Transverse colon (tissue), 4 donors: ENCODE measurements around the gene PLEKHG4. TPM values are rescaled to one million over a fixed set of nuclear protein-coding genes. Genes with fewer than 3 reads are reported as not detected.

Experiments used
- DNase-seq: peaks from one replicate; pipeline ENCODE4 v3.0.0-alpha.2; 2019
- H3K27ac ChIP-seq, 4 donors: fragments of 200-600 bp; sonication (generic); 2 replicates each; pipeline ENCODE4 v1.5.1; 2016 to 2018; ENCODE audit warnings: inconsistent platforms in 4 of 4
- H3K27me3 ChIP-seq: fragments of 200-600 bp; sonication (generic); 2 replicates; pipeline ENCODE4 v1.5.1; 2017; ENCODE audit warnings: inconsistent platforms
- H3K36me3 ChIP-seq, 4 donors: fragments of 200-600 bp; sonication (generic); 2 replicates each; pipeline ENCODE4 v1.5.1; 2017 to 2019; ENCODE audit warnings: inconsistent platforms in 4 of 4
- H3K4me1 ChIP-seq, 4 donors: fragments of 200-600 bp; sonication (generic); 2 replicates each; pipeline ENCODE4 v1.5.1; 2017 to 2020; ENCODE audit warnings: inconsistent platforms in 4 of 4
- H3K4me3 ChIP-seq, 4 donors: fragments of 200-600 bp; sonication (generic); 1 replicate in 1 of 4; 2 replicates in 3 of 4; pipeline versions ENCODE4 v1.5.1 to v1.6.1; 2017 to 2019; ENCODE audit warnings: inconsistent platforms in 4 of 4
- H3K9me3 ChIP-seq, 2 donors: fragments of 200-600 bp; sonication (generic); 2 replicates each; pipeline ENCODE4 v1.5.1; 2017 to 2019; ENCODE audit warnings: inconsistent platforms in 2 of 2
- EP300 ChIP-seq: sonication (generic); formaldehyde crosslinking; IDR thresholded peaks from one replicate; pipeline ENCODE4 v1.6.1; 2017; ENCODE audit warnings: antibody characterized with exemption, low read depth
- POLR2A ChIP-seq: fragments of 450-650 bp; IDR thresholded peaks from one replicate; pipeline ENCODE4 v1.6.1; 2016; ENCODE audit warnings: antibody characterized with exemption, mild to moderate bottlenecking, moderate library complexity
- POLR2AphosphoS5 ChIP-seq, 3 donors: sonication (generic); formaldehyde crosslinking; IDR thresholded peaks; one replicate each; pipeline ENCODE4 v1.6.1; 2016; ENCODE audit warnings: antibody characterized with exemption in 3 of 3
- WGBS, 2 donors: methylation state at CpG; one replicate each; pipeline ENCODE4 v1.1.5; 2018; ENCODE audit warnings: low coverage in 1 of 2; 5-methylcytosine and 5-hydroxymethylcytosine counted together
- in situ Hi-C, 4 donors: fragments of 200-750 bp; cut with MboI; loops; one replicate each; pipeline versions ENCODE4 v1.15.0 to v1.15.1; 2017; ENCODE audit warnings: low sequenced_read_pairs in 3 of 4, low pct_ligation_motif_present in 1 of 4, low pct_unique_long_range_greater_than_20kb in 1 of 4
- intact Hi-C: fragments of 100-400 bp; cut with DNase I; formaldehyde crosslinking; loops from one replicate; pipeline ENCODE4 v1.15.1; 2023; ENCODE audit warnings: low total_unique reads
- total RNA-seq, 4 donors: library from RNA; depleted of rRNA; stranded (reverse); fragments of >200 nt; gene quantifications; one replicate each; pipeline ENCODE4 v1.1.0, GENCODE V29; 2016
- TF ChIP-seq, protein P1 (sequence below), 5 experiments: fragments of 200-600 bp in 3 of 5; fragments of 450-650 bp in 2 of 5; sonication (generic) in 3 of 5; IDR thresholded peaks; 1 replicate in 2 of 5; 2 replicates in 3 of 5; pipeline ENCODE4 v1.5.1; 2016 to 2017; ENCODE audit warnings: antibody characterized with exemption in 5 of 5, inconsistent platforms in 3 of 5, mild to moderate bottlenecking in 2 of 5, moderate library complexity in 1 of 5

The PLEKHG4 gene
- total RNA-seq, 4 donors from 2014 or later = 0.80 to 12.2 (median 8.7) TPM

DNA sequence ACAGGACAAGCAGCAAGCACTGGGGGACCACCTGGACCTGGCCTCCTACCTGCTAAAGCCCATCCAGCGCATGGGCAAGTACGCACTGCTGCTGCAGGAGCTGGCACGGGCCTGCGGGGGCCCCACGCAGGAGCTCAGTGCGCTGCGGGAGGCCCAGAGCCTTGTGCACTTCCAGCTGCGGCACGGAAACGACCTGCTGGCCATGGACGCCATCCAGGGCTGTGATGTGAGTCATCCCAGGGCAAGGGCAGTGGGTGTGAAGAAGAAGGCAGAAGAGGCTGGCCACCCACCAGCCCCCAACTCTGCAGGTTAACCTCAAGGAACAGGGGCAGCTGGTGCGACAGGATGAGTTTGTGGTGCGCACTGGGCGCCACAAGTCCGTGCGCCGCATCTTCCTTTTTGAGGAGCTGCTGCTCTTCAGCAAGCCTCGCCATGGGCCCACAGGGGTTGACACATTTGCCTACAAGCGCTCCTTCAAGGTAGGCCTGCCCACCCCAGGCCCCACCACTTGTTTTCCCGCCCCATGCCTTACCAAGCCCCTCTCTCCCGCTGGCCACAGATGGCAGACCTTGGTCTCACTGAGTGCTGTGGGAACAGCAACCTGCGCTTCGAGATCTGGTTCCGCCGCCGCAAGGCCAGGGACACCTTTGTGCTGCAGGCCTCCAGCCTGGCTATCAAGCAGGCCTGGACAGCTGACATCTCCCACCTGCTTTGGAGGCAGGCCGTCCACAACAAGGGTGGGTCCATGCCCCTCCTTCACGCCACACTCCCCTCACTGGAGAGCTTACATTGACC is 7.3 kb downstream of the PLEKHG4 start:
- no peak for TF ChIP-seq EP300
- TF ChIP-seq POLR2A = no peak
- no peak for DNase-seq
- intact Hi-C loops (no loop called here), in situ Hi-C loops (loop anchor here in 1 of 4 donors (25.0 kb wide), 1 partner anchor 101 kb away; the partner anchor contains the start of gene TPPP3)
- WGBS, 2 donors = 80 to 88% methylated on average over 1 to 26 of the region's 28 CpGs
- Histone ChIP-seq H3K4me3 (no peak overlapping the region), H3K36me3 (no peaks in the 10 kb centered on the region), H3K9me3 (no peaks in the 10 kb centered on the region), H3K4me1 (no peaks in the 10 kb centered on the region), H3K27me3 (no peaks in the 10 kb centered on the region), H3K27ac (no peak overlapping the region)

DNA sequence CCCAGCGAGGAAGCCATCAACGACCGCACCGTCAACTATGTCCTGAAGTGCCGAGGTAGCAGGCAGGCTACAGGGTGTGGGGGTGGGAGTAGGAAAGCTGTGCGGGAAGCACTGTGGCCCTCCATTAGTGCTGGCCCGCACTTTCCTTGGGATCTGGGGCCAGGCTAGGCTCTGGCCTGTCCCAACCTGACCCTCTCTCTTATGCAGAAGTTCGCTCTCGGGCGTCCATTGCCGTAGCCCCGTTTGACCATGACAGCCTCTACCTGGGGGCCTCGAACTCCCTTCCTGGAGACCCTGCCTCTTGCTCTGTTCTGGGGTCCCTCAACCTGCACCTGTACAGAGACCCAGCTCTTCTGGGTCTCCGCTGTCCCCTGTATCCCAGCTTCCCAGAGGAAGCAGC is 8.6 kb downstream of the PLEKHG4 start:
- no peak for DNase-seq
- WGBS, 2 donors = 97% methylated on average over 14 of the region's 14 CpGs; no CpG with 5 or more reads in 1 of the 2 donors
- intact Hi-C loops = no loop called here
- in situ Hi-C loops = loop anchor here in 1 of 4 donors (25.0 kb wide), 1 partner anchor 99 kb away; the partner anchor contains the start of gene TPPP3
- Histone ChIP-seq H3K4me1 (no peaks in the 10 kb centered on the region), H3K4me3 (no peak overlapping the region), H3K27me3 (no peaks in the 10 kb centered on the region), H3K27ac (no peak overlapping the region), H3K9me3 (no peaks in the 10 kb centered on the region), H3K36me3 (no peaks in the 10 kb centered on the region)
- no peak for TF ChIP-seq POLR2A
- TF ChIP-seq POLR2AphosphoS5 (IDR thresholded peaks at IDR 0.05) = no peak
- no peak for TF ChIP-seq EP300
- TF ChIP-seq, protein P1, sequence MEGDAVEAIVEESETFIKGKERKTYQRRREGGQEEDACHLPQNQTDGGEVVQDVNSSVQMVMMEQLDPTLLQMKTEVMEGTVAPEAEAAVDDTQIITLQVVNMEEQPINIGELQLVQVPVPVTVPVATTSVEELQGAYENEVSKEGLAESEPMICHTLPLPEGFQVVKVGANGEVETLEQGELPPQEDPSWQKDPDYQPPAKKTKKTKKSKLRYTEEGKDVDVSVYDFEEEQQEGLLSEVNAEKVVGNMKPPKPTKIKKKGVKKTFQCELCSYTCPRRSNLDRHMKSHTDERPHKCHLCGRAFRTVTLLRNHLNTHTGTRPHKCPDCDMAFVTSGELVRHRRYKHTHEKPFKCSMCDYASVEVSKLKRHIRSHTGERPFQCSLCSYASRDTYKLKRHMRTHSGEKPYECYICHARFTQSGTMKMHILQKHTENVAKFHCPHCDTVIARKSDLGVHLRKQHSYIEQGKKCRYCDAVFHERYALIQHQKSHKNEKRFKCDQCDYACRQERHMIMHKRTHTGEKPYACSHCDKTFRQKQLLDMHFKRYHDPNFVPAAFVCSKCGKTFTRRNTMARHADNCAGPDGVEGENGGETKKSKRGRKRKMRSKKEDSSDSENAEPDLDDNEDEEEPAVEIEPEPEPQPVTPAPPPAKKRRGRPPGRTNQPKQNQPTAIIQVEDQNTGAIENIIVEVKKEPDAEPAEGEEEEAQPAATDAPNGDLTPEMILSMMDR (IDR thresholded peaks at IDR 0.05) = no peak

DNA sequence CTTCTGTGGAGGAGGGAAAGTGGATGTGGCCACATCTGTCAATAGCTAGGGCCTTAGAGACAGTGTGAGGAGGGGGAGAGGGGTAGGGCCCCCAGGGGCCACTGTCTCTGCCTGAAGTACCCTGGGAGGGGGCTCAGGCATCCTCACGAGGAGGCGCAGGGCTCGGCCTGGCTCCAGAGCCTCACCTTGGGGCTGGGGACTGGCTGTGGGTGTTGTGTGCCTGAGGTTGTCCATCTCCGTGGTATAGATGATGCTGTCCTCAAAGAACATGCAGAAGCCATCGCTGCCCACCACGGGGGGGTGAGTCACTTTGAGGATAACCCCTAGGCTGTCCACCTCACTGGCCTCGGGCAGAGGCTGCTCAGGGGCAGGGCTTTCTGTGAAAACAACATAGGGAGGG is 12.1 kb downstream of the PLEKHG4 start:
- no peaks in the 10 kb centered on the region for H3K36me3 ChIP-seq
- intact Hi-C loops = no loop called here
- no peaks in the 10 kb centered on the region for H3K9me3 ChIP-seq
- no peak for DNase-seq
- WGBS, 2 donors = 85 to 100% methylated on average over 3 to 7 of the region's 7 CpGs
- no peak overlapping the region for H3K4me3 ChIP-seq
- H3K27me3 ChIP-seq = no peaks in the 10 kb centered on the region
- TF ChIP-seq, protein P1 (IDR thresholded peaks at IDR 0.05) = no peak
- TF ChIP-seq POLR2A (no peak), POLR2AphosphoS5 (IDR thresholded peaks at IDR 0.05) (no peak), EP300 (no peak)
- in situ Hi-C loops = loop anchor here in 1 of 4 donors (25.0 kb wide), 1 partner anchor 96 kb away; the partner anchor contains the start of gene TPPP3
- H3K27ac ChIP-seq = no peak overlapping the region
- H3K4me1 ChIP-seq = no peaks in the 10 kb centered on the region

DNA sequence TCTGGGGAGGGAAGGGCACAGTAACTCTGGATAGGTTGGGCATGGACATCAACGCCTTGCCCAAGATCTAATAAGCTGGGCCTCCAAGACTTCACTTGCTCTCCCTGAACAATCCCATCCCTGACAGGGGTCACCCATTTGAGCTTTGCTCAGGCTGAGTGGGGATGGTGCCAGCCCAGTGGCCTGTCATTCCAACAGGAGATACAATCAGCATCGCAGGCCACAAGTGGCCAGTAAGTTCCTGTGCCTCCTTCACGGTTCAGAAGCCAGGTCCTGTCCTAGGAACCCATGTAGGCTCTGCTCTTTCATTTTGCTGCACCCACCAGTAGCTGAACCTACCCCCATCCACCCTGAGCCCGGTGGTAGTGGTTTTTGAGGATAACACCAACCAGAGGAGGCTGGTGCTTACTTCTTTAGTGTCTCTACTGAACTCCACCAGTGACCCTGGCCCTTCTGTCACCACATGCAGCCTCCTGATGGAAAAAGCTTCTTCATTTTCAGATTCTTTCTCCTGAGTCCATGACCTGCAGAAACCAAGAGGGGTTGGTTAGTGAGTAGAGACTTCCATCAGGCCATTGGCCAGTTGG is 14.9 kb downstream of the PLEKHG4 start:
- no peak for TF ChIP-seq EP300
- no peaks in the 10 kb centered on the region for H3K27me3 ChIP-seq
- H3K4me1 ChIP-seq = no peaks in the 10 kb centered on the region
- H3K4me3 ChIP-seq = no peak overlapping the region
- 92% methylated on average over 4 of the region's 4 CpGs; no CpG with 5 or more reads in 1 of the 2 donors for WGBS, 2 donors
- DNase-seq = no peak
- no peaks in the 10 kb centered on the region for H3K9me3 ChIP-seq
- H3K36me3 ChIP-seq = no peaks in the 10 kb centered on the region
- in situ Hi-C loops (loop anchor here in 1 of 4 donors (25.0 kb wide), 1 partner anchor 93 kb away; the partner anchor contains the start of gene TPPP3), intact Hi-C loops (no loop called here)
- no peak overlapping the region for H3K27ac ChIP-seq

DNA sequence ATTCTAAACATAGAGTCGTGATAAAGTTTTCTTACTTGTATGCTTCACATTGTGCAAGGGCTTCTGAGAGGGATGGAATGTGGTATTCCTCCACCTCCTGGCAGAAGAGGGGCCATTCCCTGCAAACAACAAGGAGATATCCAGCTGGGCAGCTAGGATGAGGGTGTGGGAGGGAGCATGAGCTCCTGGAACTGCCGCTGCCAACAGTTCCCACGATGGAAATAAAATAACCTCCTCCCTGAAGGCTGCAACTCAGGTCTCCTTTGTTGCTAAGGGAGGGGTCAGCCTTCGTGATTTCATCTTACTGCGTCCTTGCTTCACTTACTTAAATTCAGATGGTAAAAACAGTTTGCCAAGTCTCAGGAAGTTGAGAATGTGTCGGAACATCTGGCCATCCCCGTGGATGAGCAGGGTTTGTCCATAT is 15.6 kb downstream of the PLEKHG4 start:
- Histone ChIP-seq H3K4me3 (no peak overlapping the region), H3K9me3 (no peaks in the 10 kb centered on the region), H3K36me3 (no peaks in the 10 kb centered on the region), H3K27ac (no peak overlapping the region), H3K27me3 (no peaks in the 10 kb centered on the region), H3K4me1 (no peaks in the 10 kb centered on the region)
- TF ChIP-seq, protein P1 (IDR thresholded peaks at IDR 0.05) = no peak
- TF ChIP-seq POLR2A = no peak
- no peak for TF ChIP-seq EP300
- no peak for TF ChIP-seq POLR2AphosphoS5 (IDR thresholded peaks at IDR 0.05)
- in situ Hi-C loops = loop anchor here in 1 of 4 donors (25.0 kb wide), 1 partner anchor 92 kb away; the partner anchor contains the start of gene TPPP3
- intact Hi-C loops = no loop called here
- no peak for DNase-seq
- WGBS, 2 donors = 68 to 77% methylated on average over 3 to 7 of the region's 7 CpGs
